HL-60/S4 treated with phorbol 12-myristate 13-acetate at 8.2 ng/mL for 4 days and 3 days (cell line): ENCODE results near the gene PCNA.

Experiments
- in situ Hi-C: fragments of 300-500 bp; cut with MboI; formaldehyde crosslinking; loops from 2 replicates; pipeline ENCODE4 v1.15.0; 2022; ENCODE audit warnings: low sequenced_read_pairs

PCNA gene

GRCh38 chr20:5070570-5070969 is 49.2 kb downstream of the PCNA start:
- in situ Hi-C loops, result no loop called here

- in situ Hi-C loops, result no loop called here
Measured at GRCh38 chr20:5070081-5070480, 49.7 kb downstream of the PCNA start.

GRCh38 chr20:5069141-5069806 is 50.5 kb downstream of the PCNA start:
- in situ Hi-C loops, result no loop called here

GRCh38 chr20:5067877-5068645 is 51.7 kb downstream of the PCNA start:
- in situ Hi-C loops, result no loop called here

GRCh38 chr20:5065879-5066383 is 53.8 kb downstream of the PCNA start:
- in situ Hi-C loops, result no loop called here

- in situ Hi-C loops, result no loop called here
Measured at GRCh38 chr20:5065166-5065878, 54.4 kb downstream of the PCNA start.
